Measurements from ENCODE around the gene TACC2.

The TACC2 gene

GRCh38 chr10:122145113-122145512 lies 156.2 kb downstream of the TACC2 start:
- TF ChIP-seq CTCF (conservative IDR thresholded peaks at IDR 0.05; ENCODE audit: low read depth, low read length) = no peak
- H3K4me3 ChIP-seq (ENCODE audit: low read depth, low read length) = no peak overlapping the region
- DNase-seq (ENCODE audit: low read depth) = no peak

DNA sequence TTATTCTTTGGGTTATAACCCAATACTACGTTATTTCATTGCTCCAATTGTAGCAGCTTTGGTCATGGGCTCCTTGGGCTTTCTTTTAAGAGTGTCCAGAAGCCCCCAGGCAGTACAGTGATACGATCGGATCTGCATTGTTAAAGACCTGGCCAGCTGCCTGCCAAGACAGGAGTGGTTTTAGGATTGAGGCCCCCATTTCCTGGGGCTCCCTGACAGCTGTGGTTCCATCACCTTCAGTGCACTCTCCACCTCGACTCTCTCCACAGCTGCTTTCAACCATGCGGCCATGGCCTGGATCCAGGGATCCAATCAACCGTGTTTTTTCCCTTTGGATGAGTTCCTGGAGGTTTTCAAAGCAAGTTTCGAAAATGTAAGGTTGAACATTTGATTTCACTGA lies 158.7 kb downstream of the TACC2 start:
- TF ChIP-seq CTCF (conservative IDR thresholded peaks at IDR 0.05; ENCODE audit: low read depth, low read length) = no peak
- DNase-seq (ENCODE audit: low read depth) = no peak
- no peak overlapping the region for H3K4me3 ChIP-seq (ENCODE audit: low read depth, low read length)

- H3K4me3 ChIP-seq (ENCODE audit: low read depth, low read length) = no peak overlapping the region
- DNase-seq (ENCODE audit: low read depth) = peak; percentile 42
- TF ChIP-seq CTCF (conservative IDR thresholded peaks at IDR 0.05; ENCODE audit: low read depth, low read length) = no peak
Observed at GRCh38 chr10:122148876-122149560, 160.1 kb downstream of the TACC2 start.

GRCh38 chr10:122149561-122150505 lies 160.9 kb downstream of the TACC2 start:
- no peak for TF ChIP-seq CTCF (conservative IDR thresholded peaks at IDR 0.05; ENCODE audit: low read depth, low read length)
- H3K4me3 ChIP-seq (ENCODE audit: low read depth, low read length) = no peak overlapping the region
- no peak for DNase-seq (ENCODE audit: low read depth)

DNA sequence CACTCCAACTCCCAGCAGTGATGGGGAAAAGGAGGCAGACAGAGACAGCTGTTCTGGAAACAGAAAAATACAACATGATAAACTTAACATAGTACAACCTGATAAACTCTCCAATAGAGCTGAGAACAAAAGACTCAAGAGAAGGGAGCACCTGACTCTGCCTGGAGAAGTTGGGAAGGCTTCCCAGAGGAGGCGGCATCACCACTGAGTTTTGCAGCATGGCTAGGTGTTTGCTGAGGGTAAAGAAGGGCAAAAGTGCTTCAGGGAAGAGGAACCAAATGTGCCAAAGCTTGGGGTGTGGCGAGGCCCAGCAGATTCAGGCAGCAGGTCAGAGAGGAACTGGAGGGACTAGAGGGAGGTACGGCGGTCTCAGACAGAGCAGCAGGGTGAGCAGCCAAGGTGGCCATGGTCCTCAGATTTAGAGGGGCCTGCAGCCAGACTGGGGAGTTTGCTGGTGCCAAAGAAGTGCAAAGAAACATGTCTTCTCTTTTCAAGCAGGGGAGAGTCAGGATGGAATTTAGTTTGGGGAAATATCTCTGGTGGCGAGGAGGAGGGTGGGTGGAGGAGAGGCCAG lies 162.2 kb downstream of the TACC2 start:
- DNase-seq (ENCODE audit: low read depth) = no peak
- no peak for TF ChIP-seq CTCF (conservative IDR thresholded peaks at IDR 0.05; ENCODE audit: low read depth, low read length)
- H3K4me3 ChIP-seq (ENCODE audit: low read depth, low read length) = no peak overlapping the region

DNA sequence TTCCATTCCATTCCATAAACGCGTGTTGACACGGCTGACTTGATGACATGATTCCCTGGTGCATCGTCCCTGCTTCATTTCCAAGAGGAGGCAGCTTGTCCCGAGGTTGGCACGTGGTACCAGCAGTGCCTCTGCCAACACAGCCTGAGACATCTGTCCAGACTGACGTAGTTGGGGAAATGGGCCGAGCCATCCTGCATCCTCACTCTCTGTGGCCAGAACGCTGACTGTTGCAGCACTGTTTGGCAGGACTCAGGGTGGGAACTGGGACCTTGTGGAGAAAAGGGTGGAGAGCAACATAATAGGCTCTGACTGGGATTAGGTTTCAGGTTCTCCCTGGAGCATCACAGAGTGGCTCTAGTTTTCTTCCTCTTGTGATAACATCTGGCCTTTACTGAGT lies 163.6 kb downstream of the TACC2 start:
- TF ChIP-seq CTCF (conservative IDR thresholded peaks at IDR 0.05; ENCODE audit: low read depth, low read length) = no peak
- no peak overlapping the region for H3K4me3 ChIP-seq (ENCODE audit: low read depth, low read length)
- no peak for DNase-seq (ENCODE audit: low read depth)
